Measurements from ENCODE around the gene TTC28.

GRCh38 chr22:28260619-28261018, 419.0 kb downstream of the TTC28 start:
- no peak for TF ChIP-seq CTCF (conservative IDR thresholded peaks at IDR 0.05; ENCODE audit: low read length)
- no peak for TF ChIP-seq EZH2phosphoT487 (IDR thresholded peaks at IDR 0.05; ENCODE audit: borderline replicate concordance)

Measured in Loucy (cell line).